Rectal smooth muscle tissue (tissue), 1 donor: Measurements from ENCODE around the gene LMNTD2.

Experiments used
- H3K27ac ChIP-seq: one replicate; pipeline ENCODE4 v1.7.0; 2013; ENCODE audit warnings: low read depth, low read length, inconsistent platforms
- H3K27me3 ChIP-seq: one replicate; pipeline ENCODE4 v1.7.0; 2013; ENCODE audit warnings: low read length; ENCODE audit not compliant: control insufficient read depth, insufficient read depth
- H3K36me3 ChIP-seq: one replicate; pipeline ENCODE4 v1.7.0; 2013; ENCODE audit warnings: low read length; ENCODE audit not compliant: control insufficient read depth, insufficient read depth
- H3K4me1 ChIP-seq: one replicate; pipeline ENCODE4 v1.7.0; 2013; ENCODE audit warnings: low read length; ENCODE audit not compliant: control insufficient read depth, insufficient read depth
- H3K4me3 ChIP-seq: one replicate; pipeline ENCODE4 v1.7.0; 2013; ENCODE audit warnings: low read length
- H3K9ac ChIP-seq: one replicate; pipeline ENCODE4 v1.7.0; 2013; ENCODE audit warnings: low read length

The LMNTD2 gene

DNA sequence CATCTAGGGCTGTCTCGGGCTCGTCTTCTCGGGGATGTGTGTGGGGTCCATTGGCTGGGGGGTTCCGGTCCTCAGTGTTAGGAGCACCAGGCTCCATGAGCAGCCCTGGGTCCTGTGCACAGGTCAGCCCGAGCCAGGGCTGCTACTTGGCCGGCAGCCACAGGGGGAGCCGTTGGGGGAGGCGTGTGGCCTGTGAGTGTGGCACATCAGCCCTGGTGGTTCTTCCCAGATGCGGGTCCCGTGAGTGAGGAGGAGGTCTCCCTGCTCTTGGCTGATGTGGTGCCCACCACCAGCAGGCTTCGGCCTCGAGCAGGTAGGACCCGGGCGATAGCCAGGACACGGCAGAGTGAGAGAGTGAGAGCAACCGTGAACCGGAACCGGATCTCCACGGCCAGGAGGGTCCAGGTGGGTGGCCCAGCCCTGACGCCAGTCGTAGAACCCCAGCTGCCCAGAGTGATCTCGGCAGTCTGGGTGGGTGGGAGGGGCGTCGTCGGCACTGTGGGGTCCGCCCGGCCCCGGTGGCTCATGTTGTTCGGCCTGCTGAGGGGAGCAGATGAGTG is 36.7 kb upstream of the LMNTD2 start:
- H3K27ac ChIP-seq = no peak overlapping the region
- peaks cover 54% of the 10 kb centered on the region for H3K36me3 ChIP-seq
- no peak overlapping the region for H3K9ac ChIP-seq
- no peaks in the 10 kb centered on the region for H3K4me1 ChIP-seq
- no peak overlapping the region for H3K4me3 ChIP-seq
- no peaks in the 10 kb centered on the region for H3K27me3 ChIP-seq

DNA sequence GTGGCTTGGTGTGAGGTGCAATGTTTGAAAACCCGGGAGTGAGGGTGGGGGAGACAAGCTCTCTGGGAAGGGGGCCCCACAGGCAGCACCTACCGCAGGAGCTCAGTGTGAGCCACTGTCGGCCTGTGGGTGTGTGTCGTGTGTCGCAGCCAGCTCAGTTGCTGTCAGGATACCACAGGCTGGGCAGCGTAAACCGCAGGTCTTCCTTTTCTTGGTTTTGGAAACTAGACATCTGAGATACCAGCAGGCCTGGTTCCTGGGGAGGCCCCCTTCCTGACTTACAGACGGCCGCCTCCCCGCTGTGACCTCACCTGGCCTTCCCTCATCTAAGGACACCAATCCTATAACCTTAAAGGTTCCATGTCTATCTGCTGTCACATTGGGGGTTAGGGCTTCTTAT is 35.8 kb upstream of the LMNTD2 start:
- Histone ChIP-seq H3K4me1 (no peaks in the 10 kb centered on the region), H3K27me3 (no peaks in the 10 kb centered on the region), H3K9ac (no peak overlapping the region), H3K36me3 (peaks cover 52% of the 10 kb centered on the region), H3K4me3 (no peak overlapping the region), H3K27ac (no peak overlapping the region)

DNA sequence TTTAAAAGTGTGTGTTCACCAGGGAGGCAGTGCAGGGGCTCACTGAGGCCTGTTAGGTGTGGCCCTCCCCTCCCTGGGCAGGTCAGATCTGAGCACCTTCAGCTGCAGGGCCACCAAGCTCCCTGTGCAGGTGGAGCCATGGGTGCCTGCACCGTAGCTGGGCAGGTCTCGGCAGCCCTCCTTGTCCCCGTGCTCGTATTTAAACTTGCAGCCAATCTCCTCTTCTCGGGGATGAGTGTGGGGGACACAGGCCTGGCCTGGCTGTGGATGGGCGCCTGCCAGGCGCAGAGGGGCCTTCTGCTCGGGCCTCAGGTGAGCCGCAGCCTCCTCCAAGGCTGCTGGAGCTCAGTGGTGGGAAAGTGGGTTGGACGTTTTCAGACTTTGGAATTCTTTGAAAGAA is 34.9 kb upstream of the LMNTD2 start:
- peaks cover 54% of the 10 kb centered on the region for H3K36me3 ChIP-seq
- no peak overlapping the region for H3K27ac ChIP-seq
- no peak overlapping the region for H3K4me3 ChIP-seq
- no peak overlapping the region for H3K9ac ChIP-seq
- H3K4me1 ChIP-seq = no peaks in the 10 kb centered on the region
- H3K27me3 ChIP-seq = no peaks in the 10 kb centered on the region

DNA sequence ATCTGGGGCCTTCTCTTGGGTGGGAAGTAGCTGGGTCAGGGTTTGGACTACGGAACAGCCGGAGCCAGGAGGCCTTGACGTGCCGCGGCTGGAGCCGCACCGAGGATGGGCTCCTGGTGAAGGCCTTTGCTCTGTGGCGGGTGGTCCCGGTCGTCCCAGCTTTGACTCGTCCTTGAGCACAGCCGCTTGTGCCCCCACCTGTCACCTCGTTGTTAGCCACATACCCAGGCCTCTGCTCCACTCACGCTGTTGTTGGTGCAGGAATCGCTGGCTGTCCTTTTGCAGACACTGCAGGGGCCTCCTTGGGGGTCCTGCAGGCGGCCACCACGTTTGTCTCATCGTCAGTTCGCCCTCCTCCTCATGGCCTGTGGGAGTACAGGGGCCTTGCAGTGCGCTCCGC is 32.8 kb upstream of the LMNTD2 start:
- Histone ChIP-seq H3K27ac (no peak overlapping the region), H3K27me3 (no peaks in the 10 kb centered on the region), H3K4me3 (no peak overlapping the region), H3K36me3 (peaks cover 51% of the 10 kb centered on the region), H3K9ac (no peak overlapping the region), H3K4me1 (no peaks in the 10 kb centered on the region)

DNA sequence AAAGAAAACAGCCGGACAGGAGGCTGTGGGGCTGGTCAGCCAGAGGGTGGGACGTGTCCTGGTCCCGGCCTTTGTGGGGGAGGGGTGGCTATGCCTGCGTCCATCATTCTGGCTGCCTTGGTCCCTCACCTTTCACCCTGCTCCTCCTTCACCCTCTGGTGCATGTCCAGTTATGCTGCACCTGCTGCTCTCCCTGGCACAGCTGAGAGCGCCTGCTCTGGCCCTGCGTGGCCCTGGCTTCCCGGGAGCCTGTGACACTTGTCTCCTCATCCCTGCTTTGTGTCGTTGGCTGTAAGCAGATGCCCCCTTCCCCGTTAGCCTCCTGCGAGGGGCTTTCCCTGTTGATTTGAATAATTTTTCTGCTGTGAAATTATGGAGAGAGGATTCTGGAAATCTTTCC is 32.4 kb upstream of the LMNTD2 start:
- no peaks in the 10 kb centered on the region for H3K27me3 ChIP-seq
- no peak overlapping the region for H3K4me3 ChIP-seq
- no peak overlapping the region for H3K27ac ChIP-seq
- H3K36me3 ChIP-seq = peaks cover 47% of the 10 kb centered on the region
- no peak overlapping the region for H3K9ac ChIP-seq
- no peaks in the 10 kb centered on the region for H3K4me1 ChIP-seq

DNA sequence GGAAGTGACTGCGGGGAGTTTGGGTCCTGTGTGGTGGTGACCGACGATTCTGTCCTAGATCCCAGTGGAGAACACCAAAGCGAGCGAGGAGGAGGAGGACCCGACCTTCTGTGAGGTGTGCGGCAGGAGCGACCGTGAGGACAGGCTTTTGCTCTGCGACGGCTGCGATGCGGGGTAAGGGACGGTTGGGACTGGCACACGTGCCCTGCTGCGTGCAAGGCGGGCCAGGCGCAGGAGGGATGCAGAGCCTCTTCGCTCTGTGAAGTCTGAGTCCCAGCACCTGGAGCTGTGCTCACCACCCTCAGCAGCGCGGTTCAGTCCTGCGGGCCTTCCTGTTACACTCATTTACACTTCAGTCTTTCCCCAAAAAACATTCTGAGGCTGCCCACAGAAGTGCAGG is 32.0 kb upstream of the LMNTD2 start:
- no peak overlapping the region for H3K4me3 ChIP-seq
- no peaks in the 10 kb centered on the region for H3K27me3 ChIP-seq
- H3K36me3 ChIP-seq = peaks cover 45% of the 10 kb centered on the region
- no peaks in the 10 kb centered on the region for H3K4me1 ChIP-seq
- H3K27ac ChIP-seq = no peak overlapping the region
- no peak overlapping the region for H3K9ac ChIP-seq

DNA sequence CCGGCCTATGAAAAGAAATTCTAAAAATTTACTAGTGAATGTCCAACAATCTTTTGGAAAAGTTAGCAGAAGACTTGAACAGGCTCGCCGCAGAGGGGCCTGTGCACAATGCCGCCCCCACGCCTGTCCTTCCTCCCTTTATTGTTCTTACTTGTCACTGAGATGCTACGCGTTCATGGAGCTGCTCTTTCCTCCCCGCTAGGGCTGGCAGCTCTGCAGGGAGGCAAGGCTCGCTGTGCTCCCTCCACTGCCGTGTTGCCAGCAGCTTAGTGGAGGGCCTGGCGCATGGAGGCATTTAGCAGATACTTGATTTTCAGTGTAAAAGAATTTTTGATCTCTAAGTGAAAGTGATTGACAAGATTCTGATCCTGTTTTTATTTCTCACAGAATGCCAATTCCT is 30.5 kb upstream of the LMNTD2 start:
- H3K9ac ChIP-seq = no peak overlapping the region
- no peak overlapping the region for H3K4me3 ChIP-seq
- H3K4me1 ChIP-seq = no peaks in the 10 kb centered on the region
- peaks cover 41% of the 10 kb centered on the region for H3K36me3 ChIP-seq
- H3K27ac ChIP-seq = no peak overlapping the region
- no peaks in the 10 kb centered on the region for H3K27me3 ChIP-seq

DNA sequence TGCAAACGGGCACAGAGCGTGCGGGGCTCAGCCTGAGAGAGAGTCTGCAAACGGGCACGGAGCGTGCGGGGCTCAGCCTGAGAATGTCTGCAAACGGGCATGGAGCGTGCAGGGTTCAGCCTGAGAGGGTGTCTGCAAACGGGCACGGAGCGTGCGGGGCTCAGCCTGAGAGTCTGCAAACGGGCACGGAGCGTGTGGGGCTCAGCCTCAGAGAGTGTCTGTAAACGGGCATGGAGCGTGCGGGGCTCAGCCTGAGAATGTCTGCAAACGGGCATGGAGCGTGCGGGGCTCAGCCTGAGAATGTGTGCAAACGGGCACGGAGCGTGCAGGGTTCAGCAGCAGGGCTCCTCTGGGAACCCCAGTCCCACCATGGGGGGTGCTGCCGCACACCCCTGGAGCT is 29.3 kb upstream of the LMNTD2 start:
- H3K4me3 ChIP-seq = no peak overlapping the region
- H3K4me1 ChIP-seq = no peaks in the 10 kb centered on the region
- H3K27me3 ChIP-seq = no peaks in the 10 kb centered on the region
- H3K9ac ChIP-seq = no peak overlapping the region
- H3K36me3 ChIP-seq = peaks cover 39% of the 10 kb centered on the region
- H3K27ac ChIP-seq = no peak overlapping the region

DNA sequence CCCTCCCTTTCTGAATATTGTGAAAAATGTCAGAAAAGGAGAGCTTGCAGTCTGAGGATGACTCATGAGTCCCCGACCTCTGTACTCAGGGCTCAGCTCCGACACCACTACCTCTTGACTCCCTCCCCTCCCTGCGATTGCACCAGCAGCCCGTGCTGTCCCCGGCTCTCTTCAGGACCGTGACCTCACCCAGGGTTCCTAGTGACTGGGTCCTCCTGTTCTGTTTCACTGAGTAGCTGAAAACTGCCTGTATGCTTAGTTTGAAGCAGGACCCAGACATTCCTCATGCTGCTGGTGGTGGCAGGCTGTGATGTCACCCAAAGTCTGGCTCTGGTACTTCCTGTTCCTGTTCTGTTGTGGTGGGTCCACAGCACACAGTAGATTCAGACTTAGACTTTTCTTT is 27.4 kb upstream of the LMNTD2 start:
- Histone ChIP-seq H3K4me3 (no peak overlapping the region), H3K27ac (no peak overlapping the region), H3K36me3 (peaks cover 37% of the 10 kb centered on the region), H3K9ac (no peak overlapping the region), H3K4me1 (no peaks in the 10 kb centered on the region), H3K27me3 (no peaks in the 10 kb centered on the region)

DNA sequence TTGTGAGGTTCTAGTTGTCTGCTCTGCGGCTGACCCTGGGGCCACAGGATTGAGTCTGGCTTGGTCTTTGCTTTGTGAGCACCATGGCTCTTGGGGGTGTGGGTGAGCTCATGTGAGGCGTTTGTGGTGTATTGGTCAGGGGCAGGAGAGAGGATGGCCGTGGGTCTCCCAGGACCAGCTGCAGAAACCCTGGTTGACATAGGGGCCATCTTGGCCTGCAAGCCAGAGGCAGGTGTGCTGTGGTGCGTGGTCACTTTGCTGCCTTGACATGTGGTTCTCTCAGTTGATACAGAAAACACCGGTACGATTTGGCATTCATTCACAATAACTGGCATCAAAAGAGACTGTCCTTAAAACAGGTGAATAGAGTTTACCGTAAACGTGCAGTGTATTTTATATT is 27.0 kb upstream of the LMNTD2 start:
- H3K36me3 ChIP-seq = peaks cover 34% of the 10 kb centered on the region
- no peaks in the 10 kb centered on the region for H3K27me3 ChIP-seq
- H3K9ac ChIP-seq = no peak overlapping the region
- no peak overlapping the region for H3K4me3 ChIP-seq
- H3K4me1 ChIP-seq = no peaks in the 10 kb centered on the region
- H3K27ac ChIP-seq = no peak overlapping the region

DNA sequence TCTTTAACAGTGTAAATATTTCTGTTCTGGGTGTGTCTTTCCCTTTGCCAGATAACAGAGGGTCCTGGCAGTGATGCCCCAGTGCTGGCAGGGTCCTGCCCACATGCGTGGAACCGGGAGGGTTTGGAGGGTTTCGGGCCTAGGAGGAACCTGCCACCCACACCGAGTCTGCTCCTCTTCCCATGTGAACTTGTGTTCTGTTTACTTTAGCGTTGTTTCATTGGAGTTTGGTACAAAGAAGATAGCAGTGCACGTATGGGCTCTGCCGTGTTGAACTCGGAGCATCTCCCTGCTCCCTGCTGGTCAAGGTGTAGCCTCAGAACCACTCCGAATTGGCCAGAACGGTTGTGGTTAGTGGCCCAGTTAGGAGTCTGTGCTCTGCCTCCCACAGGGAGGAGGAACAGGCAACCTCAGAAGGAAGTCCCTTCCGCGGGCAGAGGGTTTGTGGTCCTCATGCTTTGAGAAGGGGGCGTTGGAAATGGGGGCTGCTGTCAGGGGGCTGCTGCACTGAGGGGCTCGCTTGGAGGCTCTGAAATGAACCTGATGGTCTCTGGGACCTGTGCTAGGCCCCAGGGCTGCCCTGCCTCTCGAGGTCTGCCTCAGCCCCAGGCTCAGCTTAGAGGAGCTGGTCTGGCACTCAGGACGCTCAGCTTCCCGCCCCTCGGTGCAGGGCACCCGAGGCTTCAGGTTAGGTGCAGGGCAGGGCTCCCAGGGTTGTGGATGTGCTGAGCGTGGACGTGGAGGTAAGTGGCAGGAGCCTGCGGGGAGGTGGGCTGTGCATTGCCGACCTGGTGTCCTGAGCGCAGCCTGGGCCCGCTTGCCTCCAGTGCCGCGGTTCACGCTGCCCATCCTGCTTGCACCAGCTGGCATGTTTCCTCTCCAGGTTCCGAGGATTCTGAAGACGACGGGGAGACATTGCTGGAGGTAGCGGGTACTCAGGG is 26.1 kb upstream of the LMNTD2 start:
- no peak overlapping the region for H3K9ac ChIP-seq
- peaks cover 33% of the 10 kb centered on the region for H3K36me3 ChIP-seq
- no peaks in the 10 kb centered on the region for H3K27me3 ChIP-seq
- no peak overlapping the region for H3K27ac ChIP-seq
- H3K4me3 ChIP-seq = no peak overlapping the region
- no peaks in the 10 kb centered on the region for H3K4me1 ChIP-seq

DNA sequence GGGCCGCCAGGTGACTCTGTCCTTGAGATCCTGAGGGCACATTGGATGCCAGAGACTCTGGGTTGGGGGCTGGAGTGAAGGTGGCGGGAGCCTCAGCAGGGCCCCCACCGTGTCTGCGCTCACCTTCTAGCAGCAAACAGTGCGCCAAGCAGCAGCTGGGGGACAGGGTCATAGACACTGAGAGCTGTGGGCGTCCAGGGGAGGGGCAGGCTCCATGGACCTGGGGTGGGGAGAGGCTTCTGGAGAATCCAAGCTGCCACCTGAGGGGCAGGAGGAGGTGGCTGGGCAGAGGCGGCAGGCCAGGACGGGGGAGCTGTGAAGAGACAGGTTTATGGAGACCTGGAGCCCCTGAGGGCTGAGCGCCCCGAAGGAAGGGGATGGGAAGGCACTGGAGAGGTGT is 23.7 kb upstream of the LMNTD2 start:
- no peaks in the 10 kb centered on the region for H3K27me3 ChIP-seq
- H3K4me3 ChIP-seq = no peak overlapping the region
- H3K9ac ChIP-seq = no peak overlapping the region
- peaks cover 2% of the 10 kb centered on the region for H3K4me1 ChIP-seq
- no peak overlapping the region for H3K27ac ChIP-seq
- peaks cover 25% of the 10 kb centered on the region for H3K36me3 ChIP-seq

DNA sequence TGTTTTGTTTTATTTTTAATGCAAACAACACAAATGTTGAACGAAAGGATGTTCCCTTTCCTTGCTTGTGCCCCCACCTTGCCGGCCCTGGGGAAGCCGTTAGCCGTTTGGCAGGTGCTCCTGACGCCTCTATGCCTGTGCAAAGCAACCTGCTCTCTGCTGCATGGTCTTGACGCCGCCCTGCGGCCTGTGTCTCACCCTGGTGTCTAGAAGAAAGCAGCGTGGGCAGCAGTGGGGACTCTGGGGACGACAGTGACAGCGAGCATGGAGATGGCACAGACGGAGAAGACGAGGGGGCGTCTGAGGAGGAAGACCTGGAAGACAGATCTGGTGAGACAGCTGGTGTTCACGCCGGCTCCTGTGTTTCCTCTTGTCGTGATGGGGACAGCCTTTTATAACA is 21.2 kb upstream of the LMNTD2 start:
- peaks cover 16% of the 10 kb centered on the region for H3K36me3 ChIP-seq
- no peak overlapping the region for H3K27ac ChIP-seq
- H3K27me3 ChIP-seq = no peaks in the 10 kb centered on the region
- H3K4me1 ChIP-seq = peaks cover 12% of the 10 kb centered on the region
- H3K4me3 ChIP-seq = no peak overlapping the region
- H3K9ac ChIP-seq = no peak overlapping the region
